NB4 (cell line): ENCODE measurements around the gene SCD5.
A peak's percentile ranks its signal among the peaks of the same experiment; 100 is the strongest.

Experiments
- DNase-seq: peaks from one replicate; pipeline ENCODE4 v3.0.0; 2010; ENCODE audit warnings: low read depth
- H3K4me3 ChIP-seq: one replicate; pipeline ENCODE4 v1.5.1; 2011; ENCODE audit warnings: mild to moderate bottlenecking, low read depth, low read length, moderate library complexity
- CTCF ChIP-seq: IDR thresholded peaks from one replicate; pipeline ENCODE4 v1.5.1; 2012; ENCODE audit warnings: low read depth, low read length
- MAX ChIP-seq: IDR thresholded peaks from 2 replicates; pipeline ENCODE4 v1.6.1; 2011; ENCODE audit warnings: low read depth, low read length
- MYC ChIP-seq: IDR thresholded peaks from 2 replicates; pipeline ENCODE4 v1.6.1; 2011; ENCODE audit warnings: low read depth, low read length
- POLR2A ChIP-seq: IDR thresholded peaks from 2 replicates; pipeline ENCODE4 v1.6.1; 2011; ENCODE audit warnings: mild to moderate bottlenecking; ENCODE audit not compliant: insufficient read length; ENCODE audit errors: extremely low read depth

The SCD5 gene

GRCh38 chr4:82799006-82799881, 648 bp upstream of the SCD5 start:
- TF ChIP-seq CTCF = no peak
- TF ChIP-seq MYC = no peak
- TF ChIP-seq MAX = no peak
- no peak for TF ChIP-seq POLR2A
- no peak for DNase-seq

GRCh38 chr4:82797405-82798111, 1.0 kb downstream of the SCD5 start:
- H3K4me3 ChIP-seq = no peak overlapping the region
- TF ChIP-seq MAX = no peak
- no peak for TF ChIP-seq MYC
- no peak for TF ChIP-seq POLR2A
- no peak for TF ChIP-seq CTCF
- DNase-seq = peak; percentile 31

More at GRCh38 chr4:82799006-82799881, 648 bp upstream of the SCD5 start:
- H3K4me3 ChIP-seq = peak overlapping the region; percentile 23

- TF ChIP-seq MYC (no peak), MAX (no peak), CTCF (no peak), POLR2A (no peak)
- DNase-seq = no peak
- no peak overlapping the region for H3K4me3 ChIP-seq
Measured at GRCh38 chr4:82797040-82797404, 1.6 kb downstream of the SCD5 start.

- TF ChIP-seq CTCF (no peak), POLR2A (no peak), MYC (no peak), MAX (no peak)
- no peak overlapping the region for H3K4me3 ChIP-seq
- no peak for DNase-seq
Measured at GRCh38 chr4:82792912-82793649, 5.5 kb downstream of the SCD5 start.

- TF ChIP-seq CTCF = no peak
- no peak for TF ChIP-seq MAX
- no peak for TF ChIP-seq POLR2A
- TF ChIP-seq MYC = no peak
- no peak for DNase-seq
- H3K4me3 ChIP-seq = no peak overlapping the region
Measured at GRCh38 chr4:82791179-82791578, 7.4 kb downstream of the SCD5 start.
